Mammary epithelial cell (primary cell): Measurements from ENCODE around the gene PLCG2.

ENCODE experiments used
- EZH2 ChIP-seq: IDR thresholded peaks from 2 replicates; pipeline ENCODE4 v1.6.1; 2012; ENCODE audit warnings: low read length, inconsistent platforms, borderline replicate concordance
- TF ChIP-seq, protein P1 (sequence below), 2 donors: IDR thresholded peaks in 1 of 2; conservative IDR thresholded peaks in 1 of 2; 2 replicates each; pipeline ENCODE4 v1.5.1; 2011 to 2012; ENCODE audit warnings: inconsistent platforms in 2 of 2, low read length in 2 of 2, mild to moderate bottlenecking in 2 of 2, control low read depth in 1 of 2, low read depth in 1 of 2; ENCODE audit not compliant: insufficient read depth in 1 of 2; ENCODE audit errors: extremely low read depth in 1 of 2

DNA sequence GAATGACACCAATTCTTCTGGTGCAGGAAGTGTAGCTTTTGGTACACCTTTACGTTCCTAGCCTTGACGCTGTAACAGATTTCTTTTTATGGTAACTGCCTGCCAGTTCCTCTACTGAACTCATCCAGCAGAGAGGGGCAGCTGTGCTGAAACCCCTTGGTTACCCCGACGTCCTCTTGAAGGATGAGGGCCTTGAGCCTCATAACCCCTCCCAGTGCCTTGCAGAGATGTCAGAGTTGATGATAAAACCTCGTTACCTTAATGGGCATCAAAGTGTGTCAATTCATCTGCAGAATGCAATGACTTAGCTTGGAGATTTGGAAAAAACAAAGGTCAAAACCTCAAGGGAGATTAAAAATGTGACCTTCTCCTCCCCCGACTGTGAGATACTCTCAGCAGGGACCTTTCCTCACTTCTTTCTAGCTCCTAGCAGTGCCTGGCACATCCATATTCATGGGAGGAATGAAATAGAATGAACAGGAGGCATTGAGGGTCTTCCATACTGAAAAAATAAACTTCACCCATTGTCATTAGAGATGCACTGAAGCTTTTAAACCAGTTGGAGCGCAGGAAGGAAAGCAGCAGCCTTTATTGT lies 163.0 kb downstream of the PLCG2 start:
- no peak for TF ChIP-seq EZH2
- TF ChIP-seq, protein P1, sequence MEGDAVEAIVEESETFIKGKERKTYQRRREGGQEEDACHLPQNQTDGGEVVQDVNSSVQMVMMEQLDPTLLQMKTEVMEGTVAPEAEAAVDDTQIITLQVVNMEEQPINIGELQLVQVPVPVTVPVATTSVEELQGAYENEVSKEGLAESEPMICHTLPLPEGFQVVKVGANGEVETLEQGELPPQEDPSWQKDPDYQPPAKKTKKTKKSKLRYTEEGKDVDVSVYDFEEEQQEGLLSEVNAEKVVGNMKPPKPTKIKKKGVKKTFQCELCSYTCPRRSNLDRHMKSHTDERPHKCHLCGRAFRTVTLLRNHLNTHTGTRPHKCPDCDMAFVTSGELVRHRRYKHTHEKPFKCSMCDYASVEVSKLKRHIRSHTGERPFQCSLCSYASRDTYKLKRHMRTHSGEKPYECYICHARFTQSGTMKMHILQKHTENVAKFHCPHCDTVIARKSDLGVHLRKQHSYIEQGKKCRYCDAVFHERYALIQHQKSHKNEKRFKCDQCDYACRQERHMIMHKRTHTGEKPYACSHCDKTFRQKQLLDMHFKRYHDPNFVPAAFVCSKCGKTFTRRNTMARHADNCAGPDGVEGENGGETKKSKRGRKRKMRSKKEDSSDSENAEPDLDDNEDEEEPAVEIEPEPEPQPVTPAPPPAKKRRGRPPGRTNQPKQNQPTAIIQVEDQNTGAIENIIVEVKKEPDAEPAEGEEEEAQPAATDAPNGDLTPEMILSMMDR (conservative IDR thresholded peaks at IDR 0.05 in 1 of 2, IDR thresholded peaks at IDR 0.05 in 1 of 2; ENCODE audit: extremely low read depth in 1 of 2, insufficient read depth in 1 of 2, low read depth in 1 of 2, low read length in 2 of 2): no peak
